GM12891 (cell line): ENCODE measurements around the gene COL1A2. TPM values are rescaled to one million over a fixed set of nuclear protein-coding genes. Genes with fewer than 3 reads are reported as not detected.
A peak's percentile ranks its signal among the peaks of the same experiment; 100 is the strongest.

Experiments used
- DNase-seq: peaks from one replicate; pipeline ENCODE4 v3.0.0; 2011; ENCODE audit warnings: low spot score; ENCODE audit not compliant: insufficient read length
- FAIRE-seq: peaks from 2 replicates; lab custom pipeline; 2011; peaks lifted over from hg19 to GRCh38; lab: Jason Lieb, UNC
- PAX5 ChIP-seq: IDR thresholded peaks from 2 replicates; pipeline ENCODE4 v1.6.1; 2011; ENCODE audit warnings: low read length, moderate library complexity, mild to moderate bottlenecking; ENCODE audit not compliant: insufficient read depth, severe bottlenecking
- POLR2A ChIP-seq: IDR thresholded peaks from 2 replicates; pipeline ENCODE4 v1.6.1; 2011; ENCODE audit warnings: low read depth, low read length, control low read depth
- POLR2AphosphoS5 ChIP-seq: IDR thresholded peaks from 2 replicates; pipeline ENCODE4 v1.6.1; 2011; ENCODE audit warnings: low read depth, low read length, control low read depth
- POU2F2 ChIP-seq: IDR thresholded peaks from 2 replicates; pipeline ENCODE4 v1.6.1; 2011; ENCODE audit warnings: low read depth, mild to moderate bottlenecking, control low read depth, low read length, moderate library complexity
- SPI1 ChIP-seq: IDR thresholded peaks from 2 replicates; pipeline ENCODE4 v1.6.1; 2011; ENCODE audit warnings: low read depth, low read length, control low read depth
- TAF1 ChIP-seq: IDR thresholded peaks from 2 replicates; pipeline ENCODE4 v1.6.1; 2011; ENCODE audit warnings: low read depth, low read length, control low read depth
- polyA plus RNA-seq: library from polyadenylated mRNA; unstranded; fragments of >200 nt; gene quantifications from one replicate; pipeline ENCODE4 v1.2.1, GENCODE V29; 2012; ENCODE audit warnings: low read depth, missing spikeins, inconsistent platforms; ENCODE audit not compliant: missing spikeins

The COL1A2 gene
- 0.04 TPM for polyA plus RNA-seq

DNA sequence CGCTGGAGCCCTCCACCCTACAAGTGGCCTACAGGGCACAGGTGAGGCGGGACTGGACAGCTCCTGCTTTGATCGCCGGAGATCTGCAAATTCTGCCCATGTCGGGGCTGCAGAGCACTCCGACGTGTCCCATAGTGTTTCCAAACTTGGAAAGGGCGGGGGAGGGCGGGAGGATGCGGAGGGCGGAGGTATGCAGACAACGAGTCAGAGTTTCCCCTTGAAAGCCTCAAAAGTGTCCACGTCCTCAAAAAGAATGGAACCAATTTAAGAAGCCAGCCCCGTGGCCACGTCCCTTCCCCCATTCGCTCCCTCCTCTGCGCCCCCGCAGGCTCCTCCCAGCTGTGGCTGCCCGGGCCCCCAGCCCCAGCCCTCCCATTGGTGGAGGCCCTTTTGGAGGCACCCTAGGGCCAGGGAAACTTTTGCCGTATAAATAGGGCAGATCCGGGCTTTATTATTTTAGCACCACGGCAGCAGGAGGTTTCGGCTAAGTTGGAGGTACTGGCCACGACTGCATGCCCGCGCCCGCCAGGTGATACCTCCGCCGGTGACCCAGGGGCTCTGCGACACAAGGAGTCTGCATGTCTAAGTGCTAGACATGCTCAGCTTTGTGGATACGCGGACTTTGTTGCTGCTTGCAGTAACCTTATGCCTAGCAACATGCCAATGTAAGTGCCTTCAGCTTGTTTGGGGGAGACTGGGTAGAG, at the start of gene COL1A2:
Gene COL1A2 (plus strand): TSS at position 459 of the 704 bp plus-strand sequence. CDS start 137 bp downstream, at position 596.
- FAIRE-seq (no peak), DNase-seq (no peak)
- TF ChIP-seq POLR2A = no peak
- no peak for TF ChIP-seq POLR2AphosphoS5
- TF ChIP-seq SPI1 = no peak
- no peak for TF ChIP-seq POU2F2
- no peak for TF ChIP-seq PAX5
- TF ChIP-seq TAF1 = no peak

DNA sequence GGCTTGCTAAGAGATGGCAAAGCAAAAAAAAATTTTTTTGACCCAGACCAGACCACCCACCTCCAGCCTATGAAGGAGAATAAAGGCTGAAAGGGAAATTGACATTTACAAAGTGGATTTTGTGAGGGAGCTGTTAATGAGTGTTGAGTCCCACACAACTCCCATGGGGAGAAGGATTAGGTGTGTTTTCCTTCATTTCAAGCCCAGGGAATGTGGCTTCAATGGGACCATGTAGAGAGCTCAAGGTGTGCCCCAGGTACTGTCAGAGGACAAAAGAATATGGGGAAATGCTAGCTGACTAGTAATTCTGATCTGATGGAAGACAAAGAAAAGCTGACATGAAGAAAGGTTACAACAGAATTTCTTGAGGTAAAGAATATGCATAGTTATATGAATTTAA, 48.8 kb upstream of the COL1A2 start:
- FAIRE-seq (no peak), DNase-seq (no peak)
- no peak for TF ChIP-seq POLR2AphosphoS5
- TF ChIP-seq SPI1 = no peak
- TF ChIP-seq TAF1 = no peak
- no peak for TF ChIP-seq POU2F2
- TF ChIP-seq PAX5 = no peak
- no peak for TF ChIP-seq POLR2A

DNA sequence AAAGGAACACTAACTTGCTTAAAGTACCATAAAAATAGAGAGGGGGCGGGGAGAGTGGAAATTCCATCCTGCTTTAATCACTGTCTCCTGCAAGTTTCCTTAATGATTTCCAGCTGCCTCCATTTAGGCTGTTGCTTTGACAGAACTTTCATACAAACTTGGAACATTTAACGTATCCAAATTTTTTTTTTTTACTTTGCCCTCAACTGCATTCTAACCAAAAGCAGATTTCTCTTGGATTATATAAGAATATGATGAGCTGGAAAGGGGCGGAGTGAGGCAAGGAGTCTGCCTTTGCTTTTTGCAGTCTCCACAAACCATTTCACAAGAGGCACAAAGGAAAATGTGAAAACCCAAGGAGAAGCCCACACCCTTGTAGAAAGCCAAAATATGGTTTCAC, 46.6 kb upstream of the COL1A2 start:
- TF ChIP-seq PAX5 (no peak), POU2F2 (no peak), POLR2A (no peak), TAF1 (no peak), SPI1 (no peak), POLR2AphosphoS5 (no peak)
- DNase-seq = no peak
- no peak for FAIRE-seq

DNA sequence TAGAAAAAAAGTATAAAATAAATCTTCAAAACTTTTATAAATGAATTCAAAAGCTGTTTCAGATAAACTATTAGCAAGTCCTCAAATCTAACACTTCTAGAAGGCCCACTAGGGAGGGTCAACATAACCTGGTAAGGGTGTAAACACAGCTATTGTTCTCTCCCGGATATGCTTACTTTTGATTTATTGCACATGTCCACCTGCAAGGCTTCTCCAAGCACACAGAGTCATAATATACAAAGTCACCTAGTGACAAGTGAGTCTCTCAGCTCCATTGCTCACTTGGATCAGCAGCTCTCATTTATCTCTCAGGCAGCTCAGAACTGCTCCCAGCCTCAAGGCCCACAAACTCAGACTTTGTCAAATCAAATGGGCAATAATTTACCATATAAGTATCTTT, 44.0 kb upstream of the COL1A2 start:
- no peak for TF ChIP-seq POLR2A
- TF ChIP-seq POU2F2 = no peak
- no peak for TF ChIP-seq TAF1
- TF ChIP-seq SPI1 = no peak
- TF ChIP-seq POLR2AphosphoS5 = no peak
- no peak for TF ChIP-seq PAX5
- no peak for FAIRE-seq

DNA sequence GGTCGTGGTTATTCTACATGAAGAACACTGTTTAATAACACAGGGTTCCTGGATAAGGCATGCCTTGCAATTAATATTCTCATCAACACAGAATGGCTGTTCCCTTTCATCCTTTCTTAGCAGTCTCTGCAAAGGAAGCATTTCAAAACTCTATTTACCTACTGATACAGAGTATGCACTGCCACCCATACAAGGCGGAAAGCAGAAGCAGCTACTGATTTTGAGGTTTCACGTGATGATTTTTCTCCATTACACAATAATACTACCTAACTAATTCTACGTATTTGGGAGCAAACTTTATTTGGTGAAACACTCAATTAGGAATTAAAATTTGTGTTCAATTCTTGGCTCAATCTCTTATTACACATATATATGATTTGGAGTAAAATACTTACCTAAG, 43.0 kb upstream of the COL1A2 start:
- FAIRE-seq (no peak), DNase-seq (no peak)
- no peak for TF ChIP-seq TAF1
- TF ChIP-seq SPI1 = no peak
- no peak for TF ChIP-seq POLR2A
- TF ChIP-seq POLR2AphosphoS5 = no peak
- TF ChIP-seq POU2F2 = no peak
- TF ChIP-seq PAX5 = no peak

More for the DNA sequence above, 44.0 kb upstream of the COL1A2 start:
- DNase-seq = no peak

DNA sequence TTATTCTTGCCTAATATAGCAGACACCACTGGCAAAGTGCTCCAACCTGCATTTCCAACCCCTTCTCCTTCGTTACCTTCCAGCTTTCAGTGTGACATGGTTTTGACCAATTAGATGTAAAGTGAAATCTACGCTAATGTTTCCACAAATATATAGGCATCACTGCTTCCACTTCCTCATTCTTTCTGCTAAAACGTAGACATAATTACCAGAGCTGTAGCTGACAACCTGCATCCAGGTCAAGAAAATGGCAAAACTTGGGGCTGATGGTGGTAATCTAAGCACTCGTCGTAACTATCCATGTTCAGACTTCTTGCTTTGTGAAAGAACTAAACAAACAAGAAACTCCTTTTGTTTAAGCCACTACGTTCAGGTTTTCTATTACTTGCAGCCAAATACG, 41.8 kb upstream of the COL1A2 start:
- TF ChIP-seq PAX5 = no peak
- TF ChIP-seq SPI1 = peak; percentile 90
- no peak for TF ChIP-seq POU2F2
- no peak for TF ChIP-seq POLR2AphosphoS5
- no peak for FAIRE-seq

DNA sequence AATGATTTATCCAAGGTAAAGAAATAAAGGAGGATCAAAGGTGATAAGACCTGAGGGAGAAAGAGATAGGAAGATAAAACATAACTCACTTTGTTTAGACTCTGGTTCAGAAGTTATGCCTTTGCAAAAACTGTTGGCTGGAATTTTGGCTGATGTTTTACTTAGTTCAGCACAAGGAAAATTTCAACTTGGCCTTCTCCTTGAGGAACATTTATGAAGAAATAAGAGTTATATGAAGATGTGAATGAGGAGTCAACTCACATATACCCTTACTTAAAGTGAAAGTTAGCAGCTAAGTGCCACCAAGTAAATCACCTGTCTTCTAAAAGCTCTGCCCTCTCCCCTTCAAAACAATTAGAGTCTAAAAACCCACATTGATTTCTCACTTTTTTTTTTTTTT, 39.7 kb upstream of the COL1A2 start:
- DNase-seq (no peak), FAIRE-seq (no peak)
- TF ChIP-seq SPI1 (no peak), PAX5 (no peak), TAF1 (no peak), POU2F2 (no peak), POLR2AphosphoS5 (no peak), POLR2A (no peak)

More for the DNA sequence above, 41.8 kb upstream of the COL1A2 start:
- no peak for DNase-seq

DNA sequence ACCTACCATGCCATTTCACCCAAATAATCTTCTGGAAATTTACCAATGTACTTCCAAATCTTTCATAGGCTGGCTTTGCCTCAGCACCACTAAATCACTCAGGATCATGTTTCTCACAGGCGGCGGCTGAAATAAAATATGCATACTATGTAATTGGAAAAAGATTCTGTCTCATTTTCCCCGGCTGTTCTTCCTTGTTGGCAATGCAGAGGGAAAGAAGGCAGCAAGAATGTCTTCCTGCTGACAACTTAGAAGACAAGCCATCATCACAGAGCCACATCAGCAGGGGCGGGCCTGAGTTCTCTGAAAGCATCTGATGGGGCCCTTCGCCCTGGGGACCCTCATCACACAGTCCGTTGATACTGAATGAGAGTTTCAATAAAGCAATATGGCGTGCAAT, 39.2 kb upstream of the COL1A2 start:
- DNase-seq = no peak
- TF ChIP-seq POLR2AphosphoS5 (no peak), TAF1 (no peak), PAX5 (no peak), POLR2A (no peak), SPI1 (no peak), POU2F2 (no peak)
- no peak for FAIRE-seq

DNA sequence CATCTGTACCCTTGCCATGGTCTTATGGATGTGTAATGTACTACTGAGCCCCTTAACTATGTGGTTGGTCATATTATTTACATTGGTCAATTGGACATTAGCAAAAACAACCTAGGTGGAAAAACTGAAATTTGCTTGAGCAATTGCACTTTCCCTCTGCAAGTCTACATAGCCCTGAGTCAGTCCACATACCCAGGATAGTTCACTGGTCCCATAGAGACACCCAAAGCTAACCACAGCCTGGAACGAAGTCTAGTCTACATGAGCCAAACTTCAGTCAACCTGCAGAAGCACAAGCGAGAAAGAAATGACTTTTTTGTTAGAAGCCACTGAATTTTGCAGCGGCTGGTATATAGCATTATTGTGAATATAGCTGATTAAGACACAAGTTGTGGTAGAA, 37.6 kb upstream of the COL1A2 start:
- TF ChIP-seq PAX5 (no peak), TAF1 (no peak), SPI1 (no peak), POLR2A (no peak), POLR2AphosphoS5 (no peak), POU2F2 (no peak)
- FAIRE-seq (no peak), DNase-seq (no peak)
